ENCODE data around the gene CAMKMT.

The CAMKMT gene

DNA sequence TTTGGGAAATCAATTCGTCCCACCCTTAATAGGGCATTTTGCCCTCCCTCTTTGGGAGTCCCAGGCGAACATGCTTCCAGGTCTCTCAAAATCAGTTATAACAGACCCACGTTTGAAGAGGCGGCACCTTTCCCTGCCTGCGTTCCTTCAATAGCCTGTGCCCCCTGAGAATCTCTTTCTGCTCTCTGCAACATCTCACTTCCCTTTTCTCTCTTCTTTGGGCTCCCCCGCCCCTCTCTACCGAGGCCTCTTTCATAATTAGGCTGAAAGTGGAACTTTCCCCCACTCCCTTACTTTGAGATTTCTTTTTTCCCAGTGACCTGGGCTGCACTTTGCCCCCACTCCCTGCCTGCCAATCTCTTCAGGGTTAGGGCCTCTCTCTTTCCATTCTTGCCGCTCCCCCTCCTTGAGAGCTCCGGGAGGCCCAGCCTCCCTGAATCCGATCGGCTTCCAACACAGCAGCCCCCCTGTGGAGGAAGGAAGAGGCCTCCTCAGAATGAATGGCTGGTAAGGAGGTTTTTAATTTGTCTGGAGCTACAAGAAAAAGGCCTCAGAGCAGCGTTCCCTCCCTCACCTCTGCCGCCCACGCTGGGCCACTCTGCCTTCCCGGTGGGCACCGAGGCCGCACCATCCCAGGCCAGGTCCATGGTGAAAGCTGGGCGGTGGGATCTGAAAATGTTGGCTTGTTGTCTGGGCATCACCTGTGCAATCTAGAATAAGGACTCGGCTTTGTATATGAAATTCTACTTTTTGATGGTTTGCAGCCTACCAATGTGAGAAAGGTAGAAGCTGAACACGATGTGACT lies 417.1 kb downstream of the CAMKMT start:
- no peak for DNase-seq

DNA sequence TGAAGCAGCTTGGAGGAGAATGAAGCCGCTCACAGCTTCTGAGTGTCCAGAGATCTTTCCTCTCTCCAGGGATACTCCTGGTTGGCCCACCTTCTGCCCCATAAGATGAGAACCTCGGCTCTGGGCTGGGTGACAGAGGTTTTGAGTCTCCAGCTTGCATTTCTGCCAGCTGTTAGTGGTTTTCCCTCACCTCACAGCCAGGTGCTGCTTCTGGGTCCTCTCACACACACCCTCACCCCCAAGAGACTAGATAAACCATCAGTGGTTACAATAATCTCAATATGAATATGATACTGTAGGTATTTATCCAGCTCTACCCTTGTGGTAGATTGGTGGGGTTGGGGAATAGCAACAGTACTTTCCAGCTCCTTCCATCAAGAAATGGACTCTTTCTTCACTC lies 418.0 kb downstream of the CAMKMT start:
- no peak for DNase-seq

DNA sequence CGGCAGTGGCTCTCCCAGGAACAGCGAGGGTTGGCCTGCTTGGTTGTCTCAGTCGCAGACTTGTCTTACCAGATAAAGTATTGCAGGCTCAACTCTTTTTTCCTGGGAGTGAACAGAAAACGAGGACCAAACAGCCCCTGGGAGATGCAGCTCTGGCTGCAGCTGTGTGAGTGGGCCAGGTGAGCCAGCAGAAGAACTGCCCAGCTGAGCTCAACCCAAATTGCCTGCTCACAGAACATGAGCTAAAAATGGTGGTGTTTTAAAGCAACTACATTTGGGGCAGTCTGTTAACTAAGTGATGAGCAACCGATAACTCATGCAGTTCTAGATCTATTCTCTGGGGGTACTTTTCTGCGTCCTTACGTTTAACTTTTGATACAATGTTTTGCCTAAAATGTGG lies 418.7 kb downstream of the CAMKMT start:
- no peak for DNase-seq

DNA sequence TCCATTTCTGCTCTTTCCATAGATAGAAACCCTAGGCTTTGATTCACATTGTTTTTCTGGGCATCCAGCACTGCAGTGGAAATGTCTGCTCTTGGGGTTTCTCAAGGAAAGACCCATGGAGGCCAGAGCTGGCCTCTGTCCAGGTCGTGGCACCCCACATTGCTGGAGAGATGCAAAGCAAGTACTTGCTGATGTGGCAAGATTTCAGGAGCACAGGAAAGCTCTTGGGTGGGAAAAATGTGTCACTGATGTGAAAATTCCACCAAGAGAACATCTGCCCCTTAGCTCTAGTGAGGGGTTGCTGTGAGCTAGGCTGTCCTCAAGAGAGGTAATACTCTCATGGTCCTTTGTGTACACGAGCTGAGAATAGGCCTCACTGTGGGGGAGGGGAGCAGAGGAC lies 423.7 kb downstream of the CAMKMT start:
- DNase-seq = no peak

DNA sequence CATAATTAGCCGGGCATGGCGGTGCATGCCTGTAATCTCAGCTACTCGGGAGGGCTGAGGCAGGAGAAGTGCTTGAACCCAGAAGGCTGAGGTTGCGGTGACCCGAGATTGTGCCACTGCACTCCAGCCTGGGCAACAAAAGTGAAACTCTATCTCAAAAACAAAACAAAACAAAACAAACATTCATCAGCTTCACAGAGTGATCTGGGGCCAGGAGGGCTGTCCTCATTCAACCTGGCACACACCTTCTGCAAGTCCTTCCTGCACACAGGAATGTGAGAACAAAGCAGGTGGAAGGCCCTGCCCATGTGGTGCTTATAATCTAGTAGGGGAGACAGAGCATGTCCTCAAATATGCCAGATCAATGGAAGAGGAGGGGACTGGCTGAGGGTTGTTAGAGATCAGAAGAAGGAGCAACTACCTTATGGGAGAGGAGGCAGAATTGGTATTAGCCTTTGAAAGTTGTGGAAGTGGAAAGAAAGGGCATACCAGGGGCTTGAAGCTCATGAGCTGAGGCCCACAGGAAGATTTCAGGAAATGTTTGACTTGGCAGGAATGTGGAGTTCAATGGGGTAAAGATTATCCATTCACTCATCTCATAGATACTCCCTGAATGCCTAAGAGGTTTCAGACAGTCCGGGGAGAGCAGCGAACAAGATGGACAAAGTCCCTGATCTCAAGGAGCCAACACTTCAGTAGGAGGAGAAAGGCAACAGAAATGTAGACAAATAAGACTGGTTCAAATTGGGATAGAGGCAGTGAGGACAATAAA lies 424.5 kb downstream of the CAMKMT start:
- no peak for DNase-seq

DNA sequence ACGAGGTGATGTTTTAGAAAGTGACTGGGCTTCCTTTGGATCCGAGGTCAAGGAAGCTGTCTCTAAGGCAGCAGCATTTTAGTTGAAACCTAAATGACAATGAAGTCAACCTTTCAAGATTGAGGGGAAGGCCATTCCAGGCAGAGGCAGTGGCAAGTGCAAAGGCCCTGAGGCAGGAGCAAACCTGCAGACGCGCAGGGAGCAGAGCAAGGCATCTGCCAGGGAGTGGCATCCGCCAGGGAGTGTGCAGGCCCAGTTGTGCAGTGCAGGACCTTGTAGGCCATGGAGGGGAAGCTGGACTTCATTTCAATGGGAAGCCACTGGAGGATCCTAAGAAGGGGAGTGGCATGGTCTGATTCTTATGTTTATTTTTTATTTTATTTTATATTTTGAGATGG lies 425.1 kb downstream of the CAMKMT start:
- DNase-seq = no peak

DNA sequence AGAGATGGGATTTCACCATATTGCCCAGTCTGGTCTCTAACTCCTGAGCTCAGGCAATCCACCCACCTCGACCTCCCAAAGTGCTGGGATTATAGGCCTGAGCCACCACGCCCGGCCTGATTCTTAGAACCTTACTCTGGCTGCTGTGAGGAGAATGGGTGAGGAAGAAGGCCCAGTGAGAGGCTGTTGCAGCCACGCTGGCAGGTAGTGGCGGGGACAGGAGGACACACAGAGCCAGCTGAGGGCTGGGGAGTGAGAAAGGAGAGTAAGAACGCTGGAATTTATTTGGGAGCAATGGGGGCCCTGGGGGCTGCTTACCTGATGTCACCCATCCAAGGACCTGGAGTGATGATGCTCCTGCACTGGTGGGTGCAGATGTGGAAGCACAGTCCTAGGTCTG lies 425.9 kb downstream of the CAMKMT start:
- DNase-seq = no peak

DNA sequence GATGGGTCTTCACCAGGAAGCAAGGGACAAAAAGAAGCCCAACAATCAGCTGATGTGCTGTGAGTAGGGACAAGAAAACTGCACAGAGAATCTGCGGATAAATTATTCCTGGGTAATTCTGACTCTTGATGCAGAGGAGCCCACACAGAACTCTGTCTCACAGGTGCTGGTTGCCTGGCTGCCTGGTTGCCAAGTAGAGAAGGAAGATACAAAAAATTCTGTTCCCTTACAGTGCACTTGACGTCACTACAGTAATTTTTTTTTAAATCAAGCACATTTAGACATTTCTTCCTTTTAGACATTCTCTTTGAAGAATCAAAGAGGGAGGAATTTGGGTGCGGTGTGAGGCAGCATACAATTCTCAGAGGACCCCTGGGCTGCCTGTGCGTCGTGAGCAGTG lies 427.7 kb downstream of the CAMKMT start:
- no peak for DNase-seq

DNA sequence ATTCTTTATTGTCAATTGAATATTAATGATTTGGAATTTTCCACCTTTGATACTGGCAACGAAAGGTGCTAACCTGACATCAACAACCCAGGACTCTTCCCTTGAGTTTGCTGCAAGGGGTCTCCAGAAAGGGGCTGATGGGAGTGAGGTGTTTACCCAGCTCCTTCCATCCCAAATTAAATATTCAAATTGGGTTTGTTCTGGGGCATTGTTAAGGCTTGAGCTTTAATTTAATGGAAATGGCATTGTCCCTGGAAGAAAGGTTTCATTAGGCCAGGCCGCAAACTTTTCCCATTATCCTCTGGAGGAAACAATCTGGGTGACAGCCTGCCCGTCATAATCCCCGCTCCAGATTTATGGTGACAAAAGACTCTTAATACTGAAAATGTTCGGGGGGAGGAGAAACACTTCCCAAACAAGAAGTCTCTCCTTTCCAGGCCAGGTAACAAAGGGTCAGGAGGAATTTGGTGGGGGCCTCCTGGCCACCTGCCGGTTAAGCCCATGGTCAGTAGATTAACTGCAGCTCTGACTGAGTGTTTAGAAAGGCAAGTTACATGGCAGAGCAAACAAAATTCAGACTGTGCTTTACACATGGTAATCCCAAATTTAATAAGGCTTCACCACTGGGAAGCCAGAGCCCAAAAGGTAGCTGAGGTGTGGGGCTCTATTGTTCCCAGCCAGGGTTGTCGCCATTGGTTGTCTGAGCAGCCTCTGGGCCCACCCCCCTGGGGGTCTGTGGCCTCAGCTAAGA lies 428.4 kb downstream of the CAMKMT start:
- DNase-seq = no peak

DNA sequence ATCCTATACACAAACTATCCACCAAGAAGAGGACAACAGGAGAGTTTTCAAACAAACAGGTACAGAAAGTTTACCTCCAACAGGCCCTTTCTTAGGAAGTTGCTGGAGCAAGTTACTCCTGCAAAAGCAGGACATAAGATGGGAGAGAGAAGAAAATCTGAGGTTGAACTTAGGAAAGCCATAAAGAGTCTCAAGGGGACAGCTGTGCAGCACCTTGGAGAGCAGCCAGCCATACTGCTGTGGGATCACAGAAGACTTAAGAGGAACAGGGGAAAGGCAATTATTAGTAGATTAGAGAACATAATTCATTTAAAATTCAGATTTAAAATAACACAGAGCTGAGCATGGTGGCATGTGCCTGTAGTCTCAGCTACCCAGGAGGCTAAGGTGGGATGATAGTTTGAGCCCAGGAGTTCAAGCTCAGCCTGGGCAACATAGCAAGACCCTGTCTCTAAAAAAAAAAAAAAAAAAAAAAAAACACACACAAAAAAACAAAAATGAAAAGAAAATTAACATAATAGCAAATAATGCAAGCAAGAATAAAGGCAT lies 431.6 kb downstream of the CAMKMT start:
- DNase-seq = no peak

DNA sequence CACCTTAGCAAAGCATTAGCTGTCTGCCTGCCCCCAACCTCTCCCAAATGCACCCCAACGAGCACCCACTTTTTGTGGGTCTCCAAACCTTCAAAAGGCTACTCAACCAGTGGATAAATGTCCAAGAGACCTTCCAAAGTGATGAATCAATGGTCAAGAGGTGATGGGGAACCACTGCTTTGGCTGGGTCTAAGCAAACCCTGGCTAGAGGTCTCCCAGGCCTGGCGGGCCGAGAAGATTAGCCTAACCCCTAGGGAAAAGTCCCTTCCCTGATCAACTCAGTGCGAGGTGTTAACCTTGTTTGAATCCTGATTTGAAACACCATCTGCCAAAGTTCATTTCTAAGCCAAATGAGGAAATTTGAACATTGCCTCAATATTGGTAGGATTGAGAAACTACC lies 435.0 kb downstream of the CAMKMT start:
- no peak for DNase-seq

DNA sequence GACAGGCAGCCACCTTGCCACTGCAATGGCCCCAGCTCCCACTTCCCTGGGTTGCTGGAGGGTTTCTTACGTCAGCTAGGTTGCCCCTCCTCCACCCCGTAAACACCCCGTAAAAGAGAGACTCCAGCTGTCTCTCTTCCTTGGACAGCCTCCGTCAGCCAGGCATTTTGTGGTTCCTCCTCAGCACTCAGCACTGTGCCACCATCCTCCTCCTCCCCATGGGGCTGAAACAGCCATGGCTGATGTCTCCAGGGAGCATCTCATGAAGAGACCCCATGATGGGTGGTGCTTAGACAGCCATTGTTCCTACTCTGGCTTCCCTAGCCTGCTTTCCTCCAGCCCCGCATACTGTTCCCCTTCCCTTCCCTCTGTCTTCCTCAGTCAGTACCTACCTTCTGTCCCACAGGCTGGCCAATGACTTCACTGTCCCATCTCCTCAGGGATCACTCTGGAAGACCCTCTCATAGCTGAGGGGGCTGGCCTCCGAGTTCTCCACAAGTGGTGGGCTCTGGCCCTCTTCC lies 436.5 kb downstream of the CAMKMT start:
- DNase-seq = no peak

DNA sequence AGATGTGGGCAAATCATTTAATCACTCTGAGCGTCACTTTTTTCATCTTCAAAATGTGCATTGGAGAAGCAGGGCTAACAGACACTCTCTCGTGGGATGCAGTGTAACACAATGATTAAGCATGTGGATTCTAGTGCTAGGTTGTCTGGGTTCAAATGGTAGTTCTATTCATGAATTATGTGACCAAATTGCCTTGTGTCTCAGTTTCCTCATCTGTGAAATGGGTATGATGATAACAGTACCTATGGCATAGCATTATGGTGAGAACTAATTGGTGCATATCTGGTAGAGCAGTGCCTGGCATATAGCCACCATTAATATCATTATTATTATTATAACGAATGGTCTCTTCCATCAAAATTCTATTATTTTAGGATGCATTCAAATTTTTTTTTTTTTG lies 437.4 kb downstream of the CAMKMT start:
- no peak for DNase-seq

DNA sequence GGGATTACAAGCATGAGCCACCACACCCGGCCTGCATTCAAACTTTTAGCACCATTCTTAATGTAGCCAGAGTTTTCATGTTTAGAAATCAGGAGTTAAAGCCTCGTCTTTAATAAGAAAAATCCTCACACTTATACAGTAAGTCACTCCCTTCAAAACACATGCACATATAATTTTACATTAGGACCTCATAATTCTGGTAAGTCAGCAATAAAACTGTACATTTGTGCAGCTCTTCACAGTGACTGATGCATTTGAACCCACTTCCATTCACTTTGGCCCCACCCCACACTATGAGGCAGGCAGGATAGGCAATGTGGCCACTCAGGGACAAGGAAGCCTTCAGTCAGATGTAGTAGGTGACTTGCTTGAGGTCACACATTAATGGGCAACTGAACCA lies 438.0 kb downstream of the CAMKMT start:
- DNase-seq = no peak

DNA sequence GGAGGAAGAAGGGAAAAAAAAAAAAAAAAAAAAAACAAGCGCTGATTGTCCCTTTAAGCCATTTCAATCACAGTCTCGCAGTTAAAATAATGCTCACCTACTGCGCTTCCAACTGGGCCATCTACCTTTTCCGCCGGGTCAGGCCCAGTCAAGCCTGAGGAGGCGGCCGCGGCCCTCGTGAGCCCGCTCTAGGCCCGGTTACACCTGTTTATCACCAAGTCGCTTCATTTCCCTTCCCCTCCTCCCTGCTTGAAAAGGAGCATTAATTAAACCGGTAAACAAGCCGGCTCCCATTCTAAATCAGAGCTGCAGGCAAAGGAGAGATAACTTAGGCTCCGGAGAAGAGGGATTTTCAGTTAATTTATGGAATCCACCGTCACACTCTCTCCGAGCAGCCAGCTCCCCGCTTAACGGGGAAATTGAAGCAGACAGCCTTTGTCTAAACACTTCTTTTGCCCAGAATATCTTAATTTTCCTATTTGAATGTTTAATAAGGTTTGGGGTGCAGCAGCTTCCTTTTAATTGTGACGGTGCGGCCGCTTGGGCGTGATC lies 439.6 kb downstream of the CAMKMT start:
- no peak for DNase-seq

DNA sequence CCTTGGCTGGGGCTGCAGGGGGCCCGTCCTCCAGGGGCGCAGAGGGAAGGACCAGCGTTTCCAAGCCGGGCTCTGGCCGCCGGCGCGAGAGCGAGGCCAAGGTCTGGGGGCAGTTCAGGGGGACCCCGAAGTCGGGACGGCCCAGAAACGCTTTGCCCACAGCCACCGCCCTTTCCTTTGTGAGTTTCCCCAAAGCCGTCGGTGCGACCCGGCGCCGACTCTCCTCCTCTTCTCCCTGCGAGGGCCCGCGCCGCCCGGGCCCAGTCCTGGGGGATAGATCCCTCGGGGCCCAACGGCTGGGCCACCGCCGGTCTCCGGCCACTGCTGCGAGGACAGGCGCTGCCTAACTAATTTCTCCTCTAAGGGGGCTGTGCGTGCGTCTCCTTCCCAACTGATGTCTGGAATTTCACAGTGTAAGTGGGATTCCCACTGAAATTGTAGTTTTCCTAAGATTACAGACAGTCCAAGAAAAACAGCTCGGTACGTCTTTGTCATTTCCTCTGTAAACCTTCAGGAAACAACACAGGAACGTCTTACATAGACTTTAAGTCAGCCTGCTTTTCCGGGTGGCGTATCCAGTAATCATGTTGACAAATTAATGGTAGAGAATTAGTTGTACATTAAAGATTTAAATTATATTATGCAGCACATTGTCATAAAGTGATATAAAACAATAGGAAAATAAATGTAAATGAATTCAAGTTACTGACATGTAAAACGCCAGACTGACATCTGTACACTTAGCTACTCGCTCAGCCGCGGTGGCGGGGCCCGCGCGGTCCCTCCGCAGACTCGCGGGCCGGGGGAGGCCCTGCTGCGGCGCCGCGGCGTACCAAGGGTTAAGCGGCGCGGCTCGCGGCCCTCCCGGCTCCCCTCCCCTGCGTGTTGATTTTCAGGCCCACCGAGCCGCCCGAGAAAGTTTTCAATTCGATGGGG lies 440.4 kb downstream of the CAMKMT start:
- peak; percentile 9 for DNase-seq

DNA sequence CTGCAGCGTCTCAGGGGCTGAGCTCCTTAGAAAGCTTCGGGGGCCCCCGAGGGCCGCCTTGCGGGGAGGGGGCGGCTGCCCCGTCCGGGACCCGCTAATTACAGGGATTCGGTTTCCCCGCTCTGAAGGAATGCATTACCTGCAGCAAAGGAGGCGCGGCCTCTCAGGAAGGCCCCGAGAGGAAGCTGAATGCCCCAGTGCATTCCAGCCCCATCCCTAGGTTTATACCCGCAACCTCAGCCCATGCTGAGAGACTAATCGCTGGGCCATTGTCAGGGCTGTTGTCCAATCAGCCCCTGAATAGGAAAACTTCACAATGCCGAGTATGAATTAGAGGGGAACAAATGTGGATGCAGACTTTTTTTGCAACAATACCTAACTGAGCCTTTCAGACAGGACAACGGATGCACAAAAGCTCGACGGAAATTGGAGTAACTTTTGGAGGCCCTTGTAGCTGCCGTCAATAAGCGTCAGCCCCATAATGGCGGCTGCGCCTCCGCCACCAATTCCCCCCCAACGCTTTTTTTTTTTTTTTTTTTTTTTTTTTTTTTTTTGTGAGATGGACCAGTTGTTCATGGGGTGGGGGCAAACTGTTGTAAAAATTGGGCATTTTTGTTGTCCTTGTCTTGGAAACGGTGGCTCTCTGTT lies 441.2 kb downstream of the CAMKMT start:
- DNase-seq = no peak

DNA sequence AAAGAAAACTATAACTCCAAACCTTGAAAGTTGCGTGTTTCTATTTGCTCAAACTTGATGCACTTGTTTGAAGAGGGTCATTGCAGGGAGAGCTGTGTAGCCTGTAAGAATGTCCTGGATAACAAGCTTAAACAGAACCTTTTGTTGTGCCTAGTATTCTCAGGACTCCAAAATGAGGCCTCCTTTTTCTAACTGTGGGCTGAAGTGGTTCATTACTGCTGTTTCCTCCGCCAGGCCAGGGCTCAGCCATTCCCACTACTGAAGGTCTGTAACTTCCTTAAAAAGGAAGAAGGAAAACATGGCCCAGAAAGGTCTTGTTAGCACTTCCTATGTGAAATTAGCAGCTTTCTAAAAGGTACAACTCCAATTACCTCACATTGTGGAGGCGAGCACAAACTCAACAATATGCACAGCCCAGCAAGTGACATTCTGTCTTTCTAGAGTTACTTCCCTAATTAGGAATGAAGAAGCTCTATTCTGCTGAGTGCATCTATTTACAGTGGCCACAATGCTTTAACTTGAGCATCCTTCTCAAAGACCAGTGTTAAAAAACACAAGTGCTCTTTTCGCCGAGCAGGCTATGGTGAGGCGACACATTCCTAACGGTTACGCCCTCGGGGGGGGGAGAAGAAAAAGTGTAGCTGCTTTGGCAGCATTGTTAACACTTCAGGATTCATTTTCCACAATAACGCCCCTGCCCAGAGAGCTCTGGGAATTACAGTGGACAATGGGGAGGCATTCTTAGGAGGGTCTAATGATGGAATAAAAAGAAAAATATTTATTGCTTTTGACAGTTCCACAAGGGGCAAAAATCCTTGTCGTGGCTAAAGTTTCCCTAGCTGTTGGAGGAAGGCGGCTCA lies 442.9 kb downstream of the CAMKMT start:
- DNase-seq = no peak

DNA sequence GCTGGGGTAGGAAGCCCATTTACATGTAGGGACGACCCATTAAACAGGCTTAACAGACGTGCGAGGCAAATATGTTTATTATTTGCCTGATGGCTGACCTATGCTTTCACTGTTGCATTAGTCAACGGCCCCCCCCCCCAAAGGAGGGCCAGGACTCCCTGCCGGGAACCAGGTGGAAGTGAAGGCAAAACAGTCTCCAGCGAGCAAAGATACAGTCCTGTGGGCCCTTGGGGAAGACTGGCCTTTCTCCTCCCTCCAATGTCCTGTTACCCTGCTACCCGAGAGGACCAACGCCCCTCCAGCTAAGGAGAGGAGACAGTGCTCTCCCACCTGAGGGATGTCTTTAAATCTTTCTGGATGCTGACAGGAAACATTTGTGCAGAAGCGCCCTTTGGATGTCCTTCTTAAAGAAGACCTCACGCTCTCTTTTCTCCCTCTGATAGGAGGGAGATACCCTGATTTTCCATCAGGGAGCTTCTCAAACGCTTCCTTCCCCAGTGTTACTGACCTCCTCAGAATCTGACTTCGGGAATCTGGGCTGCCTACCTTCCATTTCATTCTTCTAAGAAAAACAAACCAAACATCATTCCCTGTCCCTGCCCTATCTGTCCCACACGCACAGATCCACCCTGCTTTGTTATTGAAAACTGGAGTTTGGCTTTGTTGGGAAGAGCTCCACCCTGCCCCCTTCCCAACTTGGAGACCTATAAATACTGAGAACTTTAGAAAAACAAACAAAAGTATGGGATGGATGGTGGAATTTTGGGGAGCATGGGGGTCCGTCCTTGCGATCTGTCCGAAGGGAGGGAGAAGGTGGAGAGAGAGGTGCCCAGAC lies 443.9 kb downstream of the CAMKMT start:
- no peak for DNase-seq
